Mononuclear cell (primary cell): ENCODE results near the gene EPHA6. TPM values are rescaled to one million over a fixed set of nuclear protein-coding genes. Genes with fewer than 3 reads are reported as not detected.

Experiments
- H3K27me3 ChIP-seq: 2 replicates; pipeline ENCODE4 v1.6.0; 2011; ENCODE audit warnings: low read length, control low read depth; ENCODE audit not compliant: insufficient read depth
- H3K4me1 ChIP-seq: 2 replicates; pipeline ENCODE4 v1.5.1; 2011; ENCODE audit warnings: mild to moderate bottlenecking, low read length, control low read depth; ENCODE audit not compliant: insufficient read depth
- H3K4me3 ChIP-seq: 2 replicates; pipeline ENCODE4 v1.5.1; 2011; ENCODE audit warnings: mild to moderate bottlenecking, low read length, moderate library complexity
- H3K9me3 ChIP-seq: 2 replicates; pipeline ENCODE4 v1.5.1; 2011; ENCODE audit warnings: low read depth, mild to moderate bottlenecking, control low read depth, low read length
- total RNA-seq: library from RNA; depleted of rRNA; stranded (reverse); fragments of >200 nt; gene quantifications from one replicate; pipeline ENCODE4 v1.2.3, GENCODE V29; 2012

Gene EPHA6
- total RNA-seq, 1 donor = not detected

DNA sequence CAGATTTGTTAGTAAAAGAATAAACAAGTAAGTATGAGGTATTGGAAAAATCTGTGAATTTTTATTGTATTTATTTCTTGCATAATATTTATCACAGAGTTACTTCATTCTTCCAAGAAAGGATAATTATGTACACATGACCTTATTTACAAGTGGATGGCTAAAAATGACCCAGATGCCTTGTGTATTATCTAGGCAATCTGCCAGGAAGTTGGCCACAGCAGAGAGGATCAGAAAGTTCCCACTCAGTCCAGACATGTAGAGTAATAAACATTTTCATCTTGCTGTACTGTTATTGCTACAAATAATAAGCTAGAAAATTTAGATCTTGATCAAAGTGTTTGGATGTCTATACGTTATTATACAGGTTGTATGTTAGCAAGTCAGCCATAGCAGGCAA, 317.1 kb downstream of the EPHA6 start:
- Histone ChIP-seq H3K9me3 (no peaks in the 10 kb centered on the region), H3K4me1 (no peaks in the 10 kb centered on the region), H3K4me3 (no peak overlapping the region), H3K27me3 (no peaks in the 10 kb centered on the region)

DNA sequence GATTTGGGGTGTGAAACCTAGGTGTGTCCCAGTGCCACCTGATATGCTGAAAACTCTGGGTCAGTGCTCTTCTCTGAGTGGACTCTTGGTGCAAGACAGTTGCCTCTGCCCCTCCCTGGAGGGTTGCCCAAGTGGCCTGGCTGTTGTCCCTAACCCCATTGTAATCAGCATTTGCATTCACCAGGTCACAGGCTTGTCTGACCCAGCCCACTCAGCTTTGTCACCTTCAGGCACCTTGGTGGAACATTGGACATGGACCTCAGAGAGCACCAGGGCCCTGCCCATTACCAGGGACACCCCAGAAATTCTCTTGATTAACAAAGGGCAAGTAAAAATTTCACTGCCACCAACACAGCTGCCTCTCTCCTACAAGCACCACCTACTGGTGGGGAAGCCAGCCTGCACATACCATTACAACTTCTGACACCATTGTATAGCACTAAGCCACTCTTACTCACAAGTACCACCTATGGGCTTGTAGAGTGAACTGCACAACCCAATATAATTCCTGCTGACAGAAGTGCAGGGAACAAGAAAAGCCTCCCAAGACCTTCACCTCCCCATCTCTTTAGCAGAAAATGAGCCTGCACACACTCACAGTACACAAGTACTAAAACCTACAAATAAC, 324.6 kb downstream of the EPHA6 start:
- Histone ChIP-seq H3K9me3 (no peaks in the 10 kb centered on the region), H3K4me3 (no peak overlapping the region), H3K27me3 (no peaks in the 10 kb centered on the region), H3K4me1 (no peaks in the 10 kb centered on the region)

DNA sequence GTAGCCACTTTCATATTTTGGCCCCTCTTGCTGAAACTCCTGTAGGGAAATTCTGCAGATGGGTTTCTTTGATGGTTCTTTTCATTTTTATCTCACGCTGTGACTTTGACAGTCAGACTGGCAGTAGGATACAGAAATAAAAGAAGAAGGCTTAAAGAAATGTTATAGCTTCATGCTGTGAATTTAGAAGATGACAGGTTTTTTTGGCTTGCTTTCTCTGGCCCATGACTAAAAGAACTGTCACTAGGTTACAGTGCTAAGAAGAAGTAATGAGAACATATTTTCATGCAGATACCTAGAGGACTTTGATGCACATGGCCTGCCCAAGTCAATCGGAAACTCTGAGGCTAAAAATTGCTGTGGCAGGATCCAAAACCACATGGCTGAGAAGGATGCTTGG, 334.5 kb downstream of the EPHA6 start:
- no peak overlapping the region for H3K4me3 ChIP-seq
- H3K27me3 ChIP-seq = no peaks in the 10 kb centered on the region
- no peaks in the 10 kb centered on the region for H3K9me3 ChIP-seq
- H3K4me1 ChIP-seq = no peaks in the 10 kb centered on the region

DNA sequence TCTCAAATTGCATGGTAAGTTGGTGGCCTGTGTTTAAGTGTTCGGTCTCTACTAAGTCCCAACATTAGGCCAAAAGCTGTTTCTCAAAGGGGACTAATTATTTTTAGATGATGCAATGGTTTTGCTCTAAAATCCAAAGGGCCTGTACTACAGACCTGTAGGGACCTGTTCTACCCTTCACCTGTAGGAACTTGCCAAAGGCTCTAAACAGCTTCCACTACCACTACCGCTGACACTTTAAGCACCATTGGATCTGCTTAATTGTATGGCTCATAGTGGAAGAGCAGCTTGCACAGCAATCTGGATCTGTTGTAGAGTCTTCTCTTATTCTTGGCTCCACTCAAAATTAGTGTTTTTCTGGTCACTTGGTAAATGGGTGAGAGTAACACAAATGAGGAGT, 346.8 kb downstream of the EPHA6 start:
- H3K4me3 ChIP-seq = no peak overlapping the region
- no peaks in the 10 kb centered on the region for H3K4me1 ChIP-seq
- H3K27me3 ChIP-seq = no peaks in the 10 kb centered on the region
- no peaks in the 10 kb centered on the region for H3K9me3 ChIP-seq

DNA sequence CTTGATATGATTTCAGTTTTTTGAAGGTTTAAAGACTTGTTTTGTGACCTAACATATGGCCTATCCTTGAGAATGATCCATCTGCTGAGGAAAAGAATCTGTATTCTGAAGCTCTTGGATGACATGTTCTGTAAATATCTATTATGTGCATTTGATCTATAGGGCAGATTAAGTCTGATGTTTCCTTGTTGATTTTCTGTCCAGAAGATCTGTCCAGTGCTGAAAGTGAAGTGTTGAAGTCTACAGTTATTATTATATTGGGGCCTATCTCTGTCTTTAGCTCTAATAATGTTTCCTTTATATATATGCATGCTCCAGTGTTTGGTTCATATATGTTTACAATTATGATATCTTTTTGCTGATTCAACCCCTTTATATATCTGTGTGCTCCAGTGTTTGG, 362.8 kb downstream of the EPHA6 start:
- peaks cover 8% of the 10 kb centered on the region for H3K9me3 ChIP-seq
- no peaks in the 10 kb centered on the region for H3K27me3 ChIP-seq

DNA sequence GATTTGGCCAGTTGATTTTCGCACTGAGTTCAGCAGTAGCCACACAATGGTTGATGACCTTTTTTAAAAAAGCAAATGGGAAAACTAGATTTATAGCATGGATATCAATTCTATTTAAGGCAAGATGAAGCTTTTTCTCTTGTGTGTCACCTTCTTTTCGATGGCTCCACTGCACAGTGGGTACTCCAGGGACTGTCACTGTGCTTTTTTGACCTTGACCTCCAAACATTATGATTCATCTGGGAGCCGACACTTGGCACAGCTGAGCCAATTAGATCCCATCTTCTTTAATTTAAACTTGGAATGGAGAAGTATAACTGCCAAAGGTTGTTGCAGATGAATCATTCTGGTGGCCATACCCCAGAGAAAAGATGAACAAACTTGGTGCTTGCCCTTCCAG, 367.3 kb downstream of the EPHA6 start:
- peaks cover 5% of the 10 kb centered on the region for H3K9me3 ChIP-seq
- H3K4me3 ChIP-seq = no peak overlapping the region
- no peaks in the 10 kb centered on the region for H3K27me3 ChIP-seq
- no peaks in the 10 kb centered on the region for H3K4me1 ChIP-seq

More for the DNA sequence above, 362.8 kb downstream of the EPHA6 start:
- H3K4me3 ChIP-seq = no peak overlapping the region
- H3K4me1 ChIP-seq = no peaks in the 10 kb centered on the region

DNA sequence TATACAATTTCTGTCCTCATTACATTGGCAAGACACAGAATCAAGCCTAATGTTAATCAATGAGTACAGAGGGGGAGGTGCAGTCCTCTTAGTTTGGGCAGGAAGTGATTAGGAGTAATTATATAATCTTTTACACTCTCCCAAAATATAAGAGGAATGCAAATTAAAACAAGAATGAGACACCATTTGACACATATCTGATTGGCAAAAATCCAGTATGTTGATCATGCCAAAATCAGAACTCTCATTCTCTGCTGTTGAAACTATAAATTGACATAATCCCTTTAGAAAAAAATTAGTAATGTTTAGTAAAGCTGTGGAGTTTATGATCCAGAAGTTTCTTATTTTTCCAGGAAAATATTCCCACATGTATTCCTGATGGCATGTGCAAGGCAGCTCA, 373.4 kb downstream of the EPHA6 start:
- no peak overlapping the region for H3K4me3 ChIP-seq
- H3K4me1 ChIP-seq = no peaks in the 10 kb centered on the region
- no peaks in the 10 kb centered on the region for H3K9me3 ChIP-seq
- no peaks in the 10 kb centered on the region for H3K27me3 ChIP-seq

DNA sequence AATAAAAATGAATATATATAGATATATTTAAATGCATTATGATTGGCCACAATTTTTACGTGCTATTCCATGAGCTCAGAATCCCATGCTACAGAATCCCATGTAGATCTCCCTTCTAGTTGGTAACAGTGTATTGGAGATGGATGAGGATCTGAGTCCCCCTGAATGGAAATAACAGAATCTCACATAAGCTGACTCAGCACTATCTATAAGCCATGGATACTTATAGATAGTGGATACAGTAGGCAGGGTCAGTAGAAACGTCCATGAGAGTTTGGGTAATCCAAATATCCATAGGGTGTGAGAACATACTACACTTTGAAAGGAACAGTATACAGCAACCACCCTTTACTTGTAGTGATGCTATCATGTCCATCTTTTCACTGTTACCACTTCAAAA, 375.4 kb downstream of the EPHA6 start:
- Histone ChIP-seq H3K9me3 (peaks cover 12% of the 10 kb centered on the region), H3K4me1 (no peaks in the 10 kb centered on the region), H3K27me3 (no peaks in the 10 kb centered on the region), H3K4me3 (no peak overlapping the region)

DNA sequence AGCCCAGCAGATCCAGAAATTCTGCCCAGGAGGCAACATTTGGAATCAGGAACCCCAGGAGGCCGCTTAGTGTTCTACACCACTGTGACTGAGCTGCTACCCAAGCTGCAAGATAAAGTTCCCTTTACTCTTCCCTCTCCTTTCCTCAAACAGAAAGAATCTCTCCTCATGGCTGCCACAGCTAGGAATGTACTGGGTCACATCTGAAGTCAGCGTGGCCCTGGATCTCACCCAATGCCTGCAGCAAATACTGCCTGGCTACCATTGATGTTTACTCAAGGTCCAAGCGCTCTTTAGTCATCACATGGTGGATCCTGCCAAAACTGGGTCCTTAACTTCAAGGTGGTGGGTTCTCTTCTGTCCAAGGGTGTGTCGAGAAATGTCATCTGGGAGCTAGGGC, 382.7 kb downstream of the EPHA6 start:
- H3K9me3 ChIP-seq = peaks cover 12% of the 10 kb centered on the region
- H3K4me3 ChIP-seq = no peak overlapping the region
- H3K4me1 ChIP-seq = no peaks in the 10 kb centered on the region
- H3K27me3 ChIP-seq = no peaks in the 10 kb centered on the region

DNA sequence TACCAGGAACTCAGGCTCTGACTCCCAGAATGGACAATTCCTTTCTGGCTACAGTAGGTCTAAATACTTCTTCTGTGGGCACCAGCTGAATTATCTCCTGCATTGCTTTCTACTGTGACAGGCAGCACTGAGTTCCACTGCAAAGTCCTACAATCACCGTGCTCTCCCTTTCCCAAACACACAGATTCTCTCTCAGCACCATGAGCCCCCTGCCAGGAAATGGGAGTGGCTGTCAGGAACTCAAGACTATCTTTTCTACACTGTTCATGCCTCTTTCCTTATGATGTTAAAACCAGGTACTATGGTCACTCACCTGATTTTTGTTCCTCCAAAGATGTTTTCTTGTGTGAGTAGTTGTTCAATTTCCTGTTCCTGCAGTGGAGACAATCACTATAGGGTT, 383.4 kb downstream of the EPHA6 start:
- Histone ChIP-seq H3K9me3 (peaks cover 12% of the 10 kb centered on the region), H3K27me3 (no peaks in the 10 kb centered on the region), H3K4me1 (no peaks in the 10 kb centered on the region), H3K4me3 (no peak overlapping the region)

DNA sequence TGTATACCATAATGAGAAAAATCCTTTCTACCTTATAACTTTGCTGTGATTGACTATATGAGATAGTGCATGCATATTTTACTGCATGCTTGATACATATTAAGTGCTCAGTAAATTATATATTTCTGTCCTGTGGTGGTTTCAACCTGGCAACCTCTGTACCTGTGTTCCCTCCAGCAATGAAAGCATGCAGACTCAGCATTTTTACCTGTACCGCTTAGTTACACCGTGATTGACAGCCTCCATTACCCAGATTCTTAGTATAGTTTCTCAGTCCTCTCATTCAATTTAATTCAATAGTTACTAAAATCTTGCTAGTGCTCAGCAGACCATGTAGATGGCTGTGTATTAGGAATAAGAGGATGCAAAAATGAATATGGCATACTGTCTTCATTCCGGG, 386.0 kb downstream of the EPHA6 start:
- Histone ChIP-seq H3K4me1 (no peaks in the 10 kb centered on the region), H3K9me3 (no peaks in the 10 kb centered on the region), H3K27me3 (no peaks in the 10 kb centered on the region), H3K4me3 (no peak overlapping the region)

DNA sequence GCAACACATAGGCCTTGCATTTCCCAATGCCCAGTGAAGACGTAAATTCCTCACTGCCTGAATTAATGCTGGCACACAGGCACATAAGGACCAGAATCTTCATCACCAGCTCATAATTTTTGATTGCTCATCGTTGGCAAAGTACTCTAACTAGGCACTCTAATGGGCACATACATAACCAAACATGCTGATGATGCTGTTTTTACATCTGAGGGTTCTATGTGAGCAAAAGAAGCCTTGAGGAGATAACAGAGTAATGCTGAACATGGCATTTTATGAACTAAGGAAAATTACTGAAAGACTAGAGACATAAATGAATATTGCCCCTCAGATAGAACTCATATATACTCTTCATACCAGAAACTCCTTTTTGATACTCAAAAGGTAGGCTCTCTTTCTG, 387.4 kb downstream of the EPHA6 start:
- no peaks in the 10 kb centered on the region for H3K27me3 ChIP-seq
- no peak overlapping the region for H3K4me3 ChIP-seq
- no peaks in the 10 kb centered on the region for H3K9me3 ChIP-seq
- H3K4me1 ChIP-seq = no peaks in the 10 kb centered on the region

DNA sequence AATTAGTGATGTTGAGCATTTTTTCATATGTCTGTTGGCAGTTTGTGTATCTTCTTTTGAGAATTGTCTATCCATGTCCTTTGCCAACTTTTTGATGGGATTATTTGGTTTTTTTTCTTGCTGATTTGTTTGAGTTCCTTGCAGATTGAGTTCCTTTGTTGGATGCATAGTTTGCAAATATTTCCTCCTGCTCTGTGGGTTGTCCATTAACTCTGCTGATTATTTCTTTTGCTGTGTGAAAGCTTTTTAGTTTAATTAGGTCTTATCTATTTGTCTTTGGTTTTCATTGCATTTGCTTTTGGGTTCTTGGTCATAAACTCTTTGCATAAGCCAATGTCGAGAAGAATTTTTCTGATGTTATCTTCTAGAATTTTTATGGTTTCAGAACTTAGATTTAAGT, 414.6 kb downstream of the EPHA6 start:
- H3K4me3 ChIP-seq = no peak overlapping the region
- H3K4me1 ChIP-seq = no peaks in the 10 kb centered on the region
- H3K9me3 ChIP-seq = no peaks in the 10 kb centered on the region
- no peaks in the 10 kb centered on the region for H3K27me3 ChIP-seq

DNA sequence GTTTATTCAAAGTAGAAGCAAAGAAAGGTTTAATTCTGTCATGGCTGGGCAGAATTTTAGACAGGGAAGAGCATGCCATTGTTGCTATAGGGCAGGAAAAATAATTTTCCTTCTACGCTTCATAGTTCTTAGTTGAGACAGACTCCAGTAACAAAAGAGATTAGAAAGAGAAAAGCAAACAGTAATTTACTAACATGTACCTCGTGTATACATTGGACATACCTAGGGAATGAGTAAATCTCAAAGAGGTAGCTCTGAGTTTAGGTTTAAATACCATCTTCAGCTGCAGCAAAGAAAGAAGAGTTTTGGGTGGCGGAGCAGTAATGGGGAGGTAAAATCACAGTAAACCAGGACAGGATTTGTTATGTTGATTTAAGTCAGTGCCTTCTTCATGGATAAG, 416.1 kb downstream of the EPHA6 start:
- Histone ChIP-seq H3K4me1 (no peaks in the 10 kb centered on the region), H3K9me3 (no peaks in the 10 kb centered on the region), H3K27me3 (no peaks in the 10 kb centered on the region), H3K4me3 (no peak overlapping the region)

DNA sequence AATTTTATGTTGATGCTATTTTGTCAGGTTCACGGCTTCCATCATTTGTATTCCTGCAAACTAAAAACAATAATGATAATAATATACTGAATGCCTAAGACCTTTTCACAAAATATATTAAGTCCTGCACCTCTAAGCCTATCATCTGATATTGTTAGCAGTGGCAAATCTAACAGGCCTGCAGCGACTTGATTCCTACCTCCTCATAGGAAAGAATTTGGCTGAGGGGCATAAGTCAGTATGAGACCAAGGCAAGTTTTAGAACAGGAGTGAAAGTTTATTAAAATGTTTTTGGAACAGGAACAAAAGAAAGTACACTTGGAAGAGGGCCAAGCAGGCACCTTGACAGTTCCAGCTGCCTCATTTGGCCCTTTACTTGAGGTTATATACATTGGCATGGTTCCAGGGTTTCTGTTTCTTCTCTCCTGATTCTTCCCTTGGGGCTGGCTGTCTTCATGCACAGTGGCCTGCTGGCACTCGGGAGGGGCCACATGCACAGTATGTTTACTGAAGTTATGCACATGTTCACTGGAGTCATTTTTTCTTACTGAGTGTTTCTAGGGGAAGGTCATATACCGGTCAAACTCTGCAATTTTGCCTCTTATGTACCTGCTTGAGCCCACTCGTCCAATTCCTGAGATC, 418.1 kb downstream of the EPHA6 start:
- H3K27me3 ChIP-seq = no peaks in the 10 kb centered on the region
- no peak overlapping the region for H3K4me3 ChIP-seq
- H3K4me1 ChIP-seq = no peaks in the 10 kb centered on the region
- no peaks in the 10 kb centered on the region for H3K9me3 ChIP-seq

DNA sequence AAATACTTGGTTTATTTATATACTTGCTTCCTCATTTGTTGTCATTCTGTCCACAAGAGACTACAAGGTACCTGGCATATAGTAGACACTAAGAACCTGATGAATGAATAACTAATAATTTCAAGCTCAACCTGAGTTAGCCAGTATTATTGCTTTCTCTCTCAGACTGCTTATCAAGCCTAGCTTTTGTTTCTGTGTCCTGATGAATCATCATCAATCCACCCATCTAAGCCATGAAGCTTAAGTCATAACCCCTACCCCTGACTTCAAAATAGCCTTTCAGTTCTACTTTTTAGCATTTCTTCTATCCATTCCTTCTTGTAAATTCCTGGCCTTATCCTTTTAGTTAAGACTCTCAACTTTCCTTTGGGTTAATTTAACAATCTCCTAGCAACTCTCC, 420.8 kb downstream of the EPHA6 start:
- no peak overlapping the region for H3K4me3 ChIP-seq
- H3K4me1 ChIP-seq = no peaks in the 10 kb centered on the region
- H3K9me3 ChIP-seq = no peaks in the 10 kb centered on the region
- H3K27me3 ChIP-seq = no peaks in the 10 kb centered on the region
